ENCODE data around the gene DENND5A. TPM values are rescaled to one million over a fixed set of nuclear protein-coding genes. Genes with fewer than 3 reads are reported as not detected.
A peak's percentile ranks its signal among the peaks of the same experiment; 100 is the strongest.

Gene DENND5A
- total and polyA plus RNA-seq, 10 of the 15 experiments (the other 5 are each of a cell fraction or from before 2014, with no cell fraction given) = 15.6 to 157 (median 85.1) TPM

DNA sequence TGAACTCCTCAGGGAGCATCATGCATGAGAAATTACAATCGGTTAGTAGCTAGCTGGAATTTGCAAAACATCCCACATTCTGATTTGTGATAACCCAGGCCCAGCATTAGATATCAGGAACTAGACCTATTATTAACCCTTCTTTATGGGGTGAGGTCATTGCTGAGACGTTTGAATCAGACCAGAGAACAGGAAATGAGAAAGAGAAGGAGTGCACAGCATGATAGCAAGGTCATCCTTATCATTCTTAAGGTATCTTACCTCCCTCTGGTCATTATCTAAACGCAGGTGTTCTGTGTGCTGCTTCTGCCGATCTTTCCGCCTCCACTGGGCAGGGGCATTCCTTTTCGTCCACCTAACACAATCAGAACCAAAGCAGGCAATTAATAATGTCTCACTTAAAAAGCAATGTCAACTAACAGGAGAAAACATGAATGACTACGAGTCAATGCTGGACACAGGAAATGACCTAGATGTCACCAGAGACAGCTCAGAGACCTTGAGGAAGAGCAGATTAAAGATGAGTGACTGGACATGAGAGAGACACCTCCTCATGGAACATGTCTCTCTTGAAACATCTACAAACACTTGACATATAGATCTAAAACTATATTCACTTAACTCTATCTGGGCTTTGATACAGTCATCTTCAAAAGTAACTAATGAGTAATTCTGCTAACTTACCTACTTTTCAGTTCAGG lies 95.4 kb downstream of the DENND5A start:
- FAIRE-seq = peak; percentile 41
- 68% methylated on average over 7 of the region's 7 CpGs for WGBS (ENCODE audit: insufficient coverage, insufficient replicate concordance, low lambda C conversion rate, missing lambda C conversion rate)
- ChIA-PET RAD21 (ENCODE audit: unreplicated experiment) (interaction anchor here (0.9 to 1.1 kb wide), 3 partner anchors 37 to 337 kb away, joined by 3 to 7 read pairs (median 3); no protein-coding TSS in a partner anchor), POLR2A (interaction anchor here (0.5 kb wide), 1 partner anchor 51 kb away, joined by 3 read pairs; no protein-coding TSS in a partner anchor), SMC1A (ENCODE audit: uncharacterized antibody, unreplicated experiment) (interaction anchor here (0.7 to 3.9 kb wide), 8 partner anchors 41 to 365 kb away, joined by 3 to 20 read pairs (median 4); no protein-coding TSS in a partner anchor), CTCF (interaction anchor here (0.5 to 6.0 kb wide), 9 partner anchors 16 to 396 kb away, joined by 3 to 73 read pairs (median 3); no protein-coding TSS in a partner anchor)
- no peaks in the 10 kb centered on the region for H3K27me3 ChIP-seq (replicated peaks in 1 of 2; ENCODE audit: control insufficient read depth in 2 of 2, insufficient read depth in 2 of 2, low read length in 1 of 2)
- no peaks in the 10 kb centered on the region for H3K4me1 ChIP-seq (ENCODE audit: control insufficient read depth, insufficient read depth, low read length)
- no peak overlapping the region for H3K4me2 ChIP-seq (ENCODE audit: control insufficient read depth, insufficient read depth)
- TF ChIP-seq, protein P1, sequence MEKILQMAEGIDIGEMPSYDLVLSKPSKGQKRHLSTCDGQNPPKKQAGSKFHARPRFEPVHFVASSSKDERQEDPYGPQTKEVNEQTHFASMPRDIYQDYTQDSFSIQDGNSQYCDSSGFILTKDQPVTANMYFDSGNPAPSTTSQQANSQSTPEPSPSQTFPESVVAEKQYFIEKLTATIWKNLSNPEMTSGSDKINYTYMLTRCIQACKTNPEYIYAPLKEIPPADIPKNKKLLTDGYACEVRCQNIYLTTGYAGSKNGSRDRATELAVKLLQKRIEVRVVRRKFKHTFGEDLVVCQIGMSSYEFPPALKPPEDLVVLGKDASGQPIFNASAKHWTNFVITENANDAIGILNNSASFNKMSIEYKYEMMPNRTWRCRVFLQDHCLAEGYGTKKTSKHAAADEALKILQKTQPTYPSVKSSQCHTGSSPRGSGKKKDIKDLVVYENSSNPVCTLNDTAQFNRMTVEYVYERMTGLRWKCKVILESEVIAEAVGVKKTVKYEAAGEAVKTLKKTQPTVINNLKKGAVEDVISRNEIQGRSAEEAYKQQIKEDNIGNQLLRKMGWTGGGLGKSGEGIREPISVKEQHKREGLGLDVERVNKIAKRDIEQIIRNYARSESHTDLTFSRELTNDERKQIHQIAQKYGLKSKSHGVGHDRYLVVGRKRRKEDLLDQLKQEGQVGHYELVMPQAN (conservative IDR thresholded peaks at IDR 0.05) = no peak
- TF ChIP-seq NFIC (IDR thresholded peaks at IDR 0.05; ENCODE audit: low read depth, low read length) (peak; percentile 38; the same call in 1 of the 2 replicates), ZNF384 (IDR thresholded peaks at IDR 0.05; ENCODE audit: borderline replicate concordance, low read depth, low read length) (no peak), RAD21 (IDR thresholded peaks at IDR 0.05; ENCODE audit: insufficient read depth, low read depth, low read length) (0 out of 2 replicates have a peak, but pooled peaks have one; percentile 6), ZNF622 (IDR thresholded peaks at IDR 0.05) (no peak), EED (IDR thresholded peaks at IDR 0.05; ENCODE audit: low read depth) (peak; percentile 44; the same call in 1 of the 2 replicates), TBL1XR1 (IDR thresholded peaks at IDR 0.05; ENCODE audit: low read depth, low read length) (no peak), CREB1 (IDR thresholded peaks at IDR 0.05; ENCODE audit: low read depth) (no peak), ATF7 (IDR thresholded peaks at IDR 0.05; ENCODE audit: low read depth) (no peak; the same call in 1 of the 2 replicates), EGR1 (IDR thresholded peaks at IDR 0.05; ENCODE audit: borderline replicate concordance in 1 of 2, low read depth in 2 of 2, low read length in 2 of 2) (no peak), PAX5 (IDR thresholded peaks at IDR 0.05; ENCODE audit: borderline replicate concordance, low read depth, low read length) (no peak), RUNX3 (IDR thresholded peaks at IDR 0.05; ENCODE audit: low read length) (peak; percentile 31; the same call in 1 of the 2 replicates), DPF2 (IDR thresholded peaks at IDR 0.05) (no peak)
- TF ChIP-seq, protein P2, sequence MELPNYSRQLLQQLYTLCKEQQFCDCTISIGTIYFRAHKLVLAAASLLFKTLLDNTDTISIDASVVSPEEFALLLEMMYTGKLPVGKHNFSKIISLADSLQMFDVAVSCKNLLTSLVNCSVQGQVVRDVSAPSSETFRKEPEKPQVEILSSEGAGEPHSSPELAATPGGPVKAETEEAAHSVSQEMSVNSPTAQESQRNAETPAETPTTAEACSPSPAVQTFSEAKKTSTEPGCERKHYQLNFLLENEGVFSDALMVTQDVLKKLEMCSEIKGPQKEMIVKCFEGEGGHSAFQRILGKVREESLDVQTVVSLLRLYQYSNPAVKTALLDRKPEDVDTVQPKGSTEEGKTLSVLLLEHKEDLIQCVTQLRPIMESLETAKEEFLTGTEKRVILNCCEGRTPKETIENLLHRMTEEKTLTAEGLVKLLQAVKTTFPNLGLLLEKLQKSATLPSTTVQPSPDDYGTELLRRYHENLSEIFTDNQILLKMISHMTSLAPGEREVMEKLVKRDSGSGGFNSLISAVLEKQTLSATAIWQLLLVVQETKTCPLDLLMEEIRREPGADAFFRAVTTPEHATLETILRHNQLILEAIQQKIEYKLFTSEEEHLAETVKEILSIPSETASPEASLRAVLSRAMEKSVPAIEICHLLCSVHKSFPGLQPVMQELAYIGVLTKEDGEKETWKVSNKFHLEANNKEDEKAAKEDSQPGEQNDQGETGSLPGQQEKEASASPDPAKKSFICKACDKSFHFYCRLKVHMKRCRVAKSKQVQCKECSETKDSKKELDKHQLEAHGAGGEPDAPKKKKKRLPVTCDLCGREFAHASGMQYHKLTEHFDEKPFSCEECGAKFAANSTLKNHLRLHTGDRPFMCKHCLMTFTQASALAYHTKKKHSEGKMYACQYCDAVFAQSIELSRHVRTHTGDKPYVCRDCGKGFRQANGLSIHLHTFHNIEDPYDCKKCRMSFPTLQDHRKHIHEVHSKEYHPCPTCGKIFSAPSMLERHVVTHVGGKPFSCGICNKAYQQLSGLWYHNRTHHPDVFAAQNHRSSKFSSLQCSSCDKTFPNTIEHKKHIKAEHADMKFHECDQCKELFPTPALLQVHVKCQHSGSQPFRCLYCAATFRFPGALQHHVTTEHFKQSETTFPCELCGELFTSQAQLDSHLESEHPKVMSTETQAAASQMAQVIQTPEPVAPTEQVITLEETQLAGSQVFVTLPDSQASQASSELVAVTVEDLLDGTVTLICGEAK (IDR thresholded peaks at IDR 0.05; ENCODE audit: borderline replicate concordance) = no peak
- TF ChIP-seq, protein P3, sequence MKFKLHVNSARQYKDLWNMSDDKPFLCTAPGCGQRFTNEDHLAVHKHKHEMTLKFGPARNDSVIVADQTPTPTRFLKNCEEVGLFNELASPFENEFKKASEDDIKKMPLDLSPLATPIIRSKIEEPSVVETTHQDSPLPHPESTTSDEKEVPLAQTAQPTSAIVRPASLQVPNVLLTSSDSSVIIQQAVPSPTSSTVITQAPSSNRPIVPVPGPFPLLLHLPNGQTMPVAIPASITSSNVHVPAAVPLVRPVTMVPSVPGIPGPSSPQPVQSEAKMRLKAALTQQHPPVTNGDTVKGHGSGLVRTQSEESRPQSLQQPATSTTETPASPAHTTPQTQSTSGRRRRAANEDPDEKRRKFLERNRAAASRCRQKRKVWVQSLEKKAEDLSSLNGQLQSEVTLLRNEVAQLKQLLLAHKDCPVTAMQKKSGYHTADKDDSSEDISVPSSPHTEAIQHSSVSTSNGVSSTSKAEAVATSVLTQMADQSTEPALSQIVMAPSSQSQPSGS (IDR thresholded peaks at IDR 0.05; ENCODE audit: low read length) = peak; percentile 56
- H4K20me1 ChIP-seq (ENCODE audit: control insufficient read depth, insufficient read depth) = no peaks in the 10 kb centered on the region
- in situ Hi-C loops (cut with MboI) = no loop called here
- H3K27ac ChIP-seq (ENCODE audit: control insufficient read depth, insufficient read depth) = no peak overlapping the region
- BruUV-seq (replicated peaks) = no TSS peak
- H3K79me2 ChIP-seq (ENCODE audit: control insufficient read depth, insufficient read depth, low read length) = no peaks in the 10 kb centered on the region
- no peak overlapping the region for H3K9ac ChIP-seq (ENCODE audit: control insufficient read depth, insufficient read depth, low read length)
- H3K9me3 ChIP-seq (replicated peaks; ENCODE audit: control insufficient read depth, insufficient read depth, low read length) = no peaks in the 10 kb centered on the region
- H2AFZ ChIP-seq (ENCODE audit: control insufficient read depth, low read depth, low read length) = no peak overlapping the region
- H3K36me3 ChIP-seq (ENCODE audit: control insufficient read depth in 2 of 2, insufficient read depth in 2 of 2, low read length in 1 of 2) = peaks cover 0 to 4% of the 10 kb centered on the region in 2 experiments; a peak in 2 of 4 replicates
- H3K4me3 ChIP-seq = no peak overlapping the region
- intact Hi-C loops (cut with micrococcal nuclease; ENCODE audit: unreplicated experiment) = loop anchor here (5.0 kb wide), 2 partner anchors 93 to 238 kb away; no protein-coding TSS in a partner anchor
- DNase-seq (ENCODE audit: low read depth, low spot score) = no peak
- ATAC-seq = peak; percentile 68
